A549 (cell line): ENCODE measurements around the gene CHURC1. TPM values are rescaled to one million over a fixed set of nuclear protein-coding genes. Genes with fewer than 3 reads are reported as not detected.
A peak's percentile ranks its signal among the peaks of the same experiment; 100 is the strongest.

Source experiments
- ATAC-seq, 2 experiments: fragments of 200-7000 bp in 1 of 2; fragments of >200 bp in 1 of 2; cut with Nextera tagmentation in 1 of 2; cut with Tn5 transposase in 1 of 2; 3 replicates each; pipeline versions ENCODE4 v1.8.0 to v1.9.1; 2018 to 2020; ENCODE audit warnings: mild to moderate bottlenecking in 1 of 2, moderate library complexity in 1 of 2
- CTCF ChIA-PET: fragments of 300-600 bp; sonication (Branson Sonifier 250); formaldehyde crosslinking; extraction: SDS; loops from one replicate; lab custom pipeline; 2021; ENCODE audit warnings: antibody characterized with exemption, inconsistent platforms; lab: Yijun Ruan, JAX
- POLR2A ChIA-PET: fragments of 350-600 bp; formaldehyde crosslinking; extraction: SDS; loops from one replicate; lab custom pipeline; 2021; ENCODE audit warnings: antibody characterized with exemption, inconsistent platforms; lab: Yijun Ruan, JAX
- DNase-seq, 2 experiments: peaks; one replicate each; pipeline versions ENCODE4 v3.0.0 to v3.0.0-alpha.2; 2011 to 2016; ENCODE audit warnings: low read depth in 1 of 2, low spot score in 1 of 2
- FAIRE-seq: peaks from 2 replicates; lab custom pipeline; 2011; peaks lifted over from hg19 to GRCh38; lab: Jason Lieb, UNC
- H3K27ac ChIP-seq, 2 experiments: fragments of >200 bp; sonication (Bioruptor Twin); formaldehyde crosslinking; 3 replicates each; pipeline ENCODE4 v1.5.1; 2016 to 2017
- H3K4me1 ChIP-seq: fragments of >200 bp; sonication (Bioruptor Twin); formaldehyde crosslinking; 3 replicates; pipeline ENCODE4 v1.6.1; 2016
- H3K4me2 ChIP-seq: fragments of >200 bp; sonication (Bioruptor Twin); formaldehyde crosslinking; 3 replicates; pipeline ENCODE4 v1.6.1; 2016
- H3K4me3 ChIP-seq: fragments of >200 bp; sonication (Bioruptor Twin); formaldehyde crosslinking; 3 replicates; pipeline ENCODE4 v1.5.1; 2016
- H3K9me3 ChIP-seq: fragments of >200 bp; sonication (Bioruptor Twin); formaldehyde crosslinking; 3 replicates; pipeline ENCODE4 v1.6.1; 2016
- BCL3 ChIP-seq: fragments of >200 bp; sonication (Bioruptor Twin); formaldehyde crosslinking; IDR thresholded peaks from 3 replicates; pipeline ENCODE4 v1.6.1; 2016
- FOSL2 ChIP-seq, 2 experiments: fragments of 450-650 bp in 1 of 2; fragments of >200 bp in 1 of 2; sonication (Bioruptor Twin) in 1 of 2; formaldehyde crosslinking; IDR thresholded peaks; 2 replicates each; pipeline versions ENCODE4 v1.5.0 to v1.6.1; 2016 to 2020; ENCODE audit warnings: mild to moderate bottlenecking in 1 of 2, moderate library complexity in 1 of 2
- HDAC2 ChIP-seq: fragments of 200-600 bp; sonication (generic); IDR thresholded peaks from 2 replicates; pipeline ENCODE4 v1.6.1; 2016
- JUN ChIP-seq, 2 experiments: fragments of >200 bp; sonication (Bioruptor Twin); formaldehyde crosslinking; IDR thresholded peaks; 2 replicates in 1 of 2; 3 replicates in 1 of 2; pipeline ENCODE4 v1.6.1; 2016 to 2017
- MAFK ChIP-seq: fragments of 450-650 bp; IDR thresholded peaks from 2 replicates; pipeline ENCODE4 v1.6.1; 2014; ENCODE audit not compliant: partially characterized antibody
- MAX ChIP-seq: IDR thresholded peaks from 2 replicates; pipeline ENCODE4 v1.6.1; 2012
- RAD21 ChIP-seq, 2 experiments: fragments of >200 bp in 1 of 2; sonication (Bioruptor Twin) in 1 of 2; formaldehyde crosslinking in 1 of 2; IDR thresholded peaks in 1 of 2; conservative IDR thresholded peaks in 1 of 2; 2 replicates in 1 of 2; 3 replicates in 1 of 2; pipeline ENCODE4 v1.6.1; 2012 to 2018; ENCODE audit warnings: inconsistent platforms in 1 of 2
- SMC3 ChIP-seq: fragments of >200 bp; sonication (Bioruptor Twin); formaldehyde crosslinking; IDR thresholded peaks from 3 replicates; pipeline ENCODE4 v1.6.1; 2018; ENCODE audit warnings: inconsistent platforms
- ZNF302 ChIP-seq: fragments of 250-450 bp; sonication (Bioruptor Pico); IDR thresholded peaks from 2 replicates; pipeline ENCODE4 v1.9.0; 2021; ENCODE audit warnings: inconsistent platforms, mild to moderate bottlenecking, moderate library complexity
- WGBS: methylation state at CpG from one replicate; pipeline ENCODE4 v1.1.6; 2017; ENCODE audit errors: missing lambda C conversion rate; 5-methylcytosine and 5-hydroxymethylcytosine counted together
- polyA plus RNA-seq, 4 experiments: library from polyadenylated mRNA; depleted of rRNA in 3 of 4; stranded (reverse); fragments of >200 nt; fragmentation: RNase III in 1 of 4; extraction: RNeasy Plus Mini Kit Qiagen cat#74134 plus additional on column Dnase treatment in 1 of 4; gene quantifications; 2 replicates in 3 of 4; 3 replicates in 1 of 4; pipeline ENCODE4 v1.2.3, GENCODE V29; 2011 to 2017
- TF ChIP-seq, protein P1 (sequence below): fragments of >200 bp; sonication (Bioruptor Twin); formaldehyde crosslinking; IDR thresholded peaks from 3 replicates; pipeline ENCODE4 v1.5.1; 2016

Gene CHURC1
- polyA plus RNA-seq, 2 of the 4 experiments (the other 2 are of a cell fraction) = 151 to 153 TPM

- no peaks in the 10 kb centered on the region for H3K4me1 ChIP-seq
- FAIRE-seq (peak; percentile 94), ATAC-seq (peak; percentile 95 to 99), DNase-seq (peak; percentile 56 to 80)
- no peak overlapping the region for H3K4me2 ChIP-seq
- no peaks in the 10 kb centered on the region for H3K9me3 ChIP-seq
- WGBS = 48% methylated on average over 2 of the region's 2 CpGs
- peak; percentile 89 to 90 for TF ChIP-seq RAD21 (conservative IDR thresholded peaks at IDR 0.05 in 1 of 2, IDR thresholded peaks at IDR 0.05 in 1 of 2)
- TF ChIP-seq, protein P1, sequence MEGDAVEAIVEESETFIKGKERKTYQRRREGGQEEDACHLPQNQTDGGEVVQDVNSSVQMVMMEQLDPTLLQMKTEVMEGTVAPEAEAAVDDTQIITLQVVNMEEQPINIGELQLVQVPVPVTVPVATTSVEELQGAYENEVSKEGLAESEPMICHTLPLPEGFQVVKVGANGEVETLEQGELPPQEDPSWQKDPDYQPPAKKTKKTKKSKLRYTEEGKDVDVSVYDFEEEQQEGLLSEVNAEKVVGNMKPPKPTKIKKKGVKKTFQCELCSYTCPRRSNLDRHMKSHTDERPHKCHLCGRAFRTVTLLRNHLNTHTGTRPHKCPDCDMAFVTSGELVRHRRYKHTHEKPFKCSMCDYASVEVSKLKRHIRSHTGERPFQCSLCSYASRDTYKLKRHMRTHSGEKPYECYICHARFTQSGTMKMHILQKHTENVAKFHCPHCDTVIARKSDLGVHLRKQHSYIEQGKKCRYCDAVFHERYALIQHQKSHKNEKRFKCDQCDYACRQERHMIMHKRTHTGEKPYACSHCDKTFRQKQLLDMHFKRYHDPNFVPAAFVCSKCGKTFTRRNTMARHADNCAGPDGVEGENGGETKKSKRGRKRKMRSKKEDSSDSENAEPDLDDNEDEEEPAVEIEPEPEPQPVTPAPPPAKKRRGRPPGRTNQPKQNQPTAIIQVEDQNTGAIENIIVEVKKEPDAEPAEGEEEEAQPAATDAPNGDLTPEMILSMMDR = peak; percentile 79
- TF ChIP-seq FOSL2 (IDR thresholded peaks at IDR 0.05) = no peak
- TF ChIP-seq FOSL2 (CRISPR knock-in tag; IDR thresholded peaks at IDR 0.05) = no peak
- no peak for TF ChIP-seq BCL3
- TF ChIP-seq SMC3 = peak; percentile 92
- TF ChIP-seq MAX = no peak
- TF ChIP-seq JUN (IDR thresholded peaks at IDR 0.05) = no peak
- ChIA-PET POLR2A (interaction anchor here (1.0 to 2.2 kb wide), 4 partner anchors 69 to 387 kb away, joined by 3 to 7 read pairs (median 6); partner anchors contain the start of genes HSPA2 and ZBTB1), CTCF (interaction anchor here (0.6 to 8.7 kb wide), 85 partner anchors 11 to 554 kb away, joined by 3 to 250 read pairs (median 5); partner anchors contain the start of genes CHURC1, FNTB, PLEKHG3 and SPTB)
- H3K27ac ChIP-seq = no peak overlapping the region
- no peak overlapping the region for H3K4me3 ChIP-seq
These were observed 22.3 kb upstream of the CHURC1 start for GRCh38 chr14:64891839-64892375.

DNA sequence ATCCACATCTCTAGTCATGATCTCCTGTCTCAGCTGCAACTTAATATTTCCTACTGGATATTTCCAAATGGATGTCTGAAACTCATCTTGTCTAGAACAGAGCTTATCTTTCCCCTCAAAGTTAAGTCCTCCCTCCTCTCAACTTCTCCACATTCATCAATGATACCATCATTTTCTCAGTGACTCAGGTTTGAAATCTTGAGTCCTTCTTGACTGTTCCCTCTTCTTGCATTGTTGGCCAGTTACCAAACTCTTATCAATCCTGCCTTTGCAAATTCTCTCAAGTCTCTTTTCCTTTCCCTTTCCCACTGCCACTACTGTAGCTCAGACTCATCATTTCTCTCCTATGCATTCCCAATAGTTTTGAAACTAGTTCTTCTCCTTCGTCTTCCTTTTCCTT lies 14.3 kb upstream of the CHURC1 start:
- H3K4me2 ChIP-seq = no peak overlapping the region
- WGBS = 46% methylated on average over 1 of the region's 1 CpG
- no peak overlapping the region for H3K4me3 ChIP-seq
- ChIA-PET POLR2A (no interaction called here), CTCF (interaction anchor here (0.8 to 7.2 kb wide), 7 partner anchors 9 to 228 kb away, joined by 3 to 85 read pairs (median 11); partner anchors contain the start of gene SPTB)
- H3K27ac ChIP-seq = no peak overlapping the region
- DNase-seq = no peak
- no peak for TF ChIP-seq ZNF302 (CRISPR knock-in tag)
- no peak for TF ChIP-seq HDAC2
- FAIRE-seq = no peak
- no peaks in the 10 kb centered on the region for H3K4me1 ChIP-seq
- ATAC-seq = no peak
- no peaks in the 10 kb centered on the region for H3K9me3 ChIP-seq

GRCh38 chr14:64906022-64906421 lies 8.2 kb upstream of the CHURC1 start:
- Histone ChIP-seq H3K4me1 (no peaks in the 10 kb centered on the region), H3K27ac (no peak overlapping the region), H3K4me2 (no peak overlapping the region), H3K4me3 (no peak overlapping the region), H3K9me3 (no peaks in the 10 kb centered on the region)
- TF ChIP-seq MAFK = no peak
- CTCF ChIA-PET = interaction anchor here (0.6 to 7.2 kb wide), 5 partner anchors 15 to 104 kb away, joined by 3 to 85 read pairs (median 8); no protein-coding TSS in a partner anchor
- POLR2A ChIA-PET = no interaction called here
- ATAC-seq = no peak
- FAIRE-seq = no peak
- WGBS = 79% methylated on average over 6 of the region's 6 CpGs
- DNase-seq = no peak

DNA sequence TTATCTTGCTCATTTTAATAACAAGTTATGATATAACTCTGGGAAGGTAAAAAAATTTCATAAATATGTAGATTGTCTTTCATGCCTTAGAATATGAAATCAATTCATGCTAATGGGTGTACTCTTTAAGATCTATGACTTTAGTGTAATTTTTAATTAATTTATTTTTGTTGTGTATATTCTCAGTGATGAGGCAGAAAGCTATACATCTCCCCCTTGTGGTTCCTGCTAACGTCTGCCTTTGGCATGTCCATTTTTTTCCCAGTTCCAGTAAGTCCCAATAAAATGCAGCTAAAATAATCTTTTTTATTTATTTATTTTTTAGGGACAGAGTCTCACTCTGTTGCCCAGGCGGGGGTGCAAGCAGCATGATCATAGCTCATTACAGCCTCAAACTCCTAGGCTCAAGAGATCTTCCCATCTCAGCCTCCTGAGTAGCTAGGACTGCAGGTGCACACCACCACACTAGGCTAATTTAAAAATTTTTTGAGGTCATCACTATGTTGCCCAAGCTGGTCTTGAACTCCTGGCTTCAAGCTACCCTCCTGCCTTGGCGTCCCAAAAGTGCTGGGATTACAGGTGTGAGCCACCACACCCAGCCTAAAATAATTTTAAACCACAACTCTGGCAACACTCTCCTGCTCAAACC lies 3.3 kb upstream of the CHURC1 start:
- ATAC-seq = peak in 1 of 2 experiments; percentile 19; a peak in 1 of 6 replicates
- WGBS = under 1% methylated on average over 3 of the region's 3 CpGs
- peak overlapping the region in 1 of 2 experiments; percentile 37; a peak in 1 of 6 replicates for H3K27ac ChIP-seq
- no peak for FAIRE-seq
- ChIA-PET CTCF (interaction anchor here (0.6 to 2.6 kb wide), 41 partner anchors 8 to 567 kb away, joined by 3 to 36 read pairs (median 4); no protein-coding TSS in a partner anchor), POLR2A (interaction anchor here (1.6 kb wide), 1 partner anchor 371 kb away, joined by 4 read pairs; the partner anchor contains the start of gene HSPA2)
- peaks cover 8% of the 10 kb centered on the region for H3K4me1 ChIP-seq
- H3K4me2 ChIP-seq = peak overlapping the region; percentile 47
- peak; percentile 30 to 60 for DNase-seq
- TF ChIP-seq SMC3 (peak; percentile 64), ZNF302 (CRISPR knock-in tag) (no peak), RAD21 (conservative IDR thresholded peaks at IDR 0.05 in 1 of 2, IDR thresholded peaks at IDR 0.05 in 1 of 2) (peak; percentile 58 to 69)
- TF ChIP-seq, protein P1 = peak; percentile 74
- H3K4me3 ChIP-seq = no peak overlapping the region
- no peaks in the 10 kb centered on the region for H3K9me3 ChIP-seq
